ENCODE data around the gene ARMCX1.

DNA sequence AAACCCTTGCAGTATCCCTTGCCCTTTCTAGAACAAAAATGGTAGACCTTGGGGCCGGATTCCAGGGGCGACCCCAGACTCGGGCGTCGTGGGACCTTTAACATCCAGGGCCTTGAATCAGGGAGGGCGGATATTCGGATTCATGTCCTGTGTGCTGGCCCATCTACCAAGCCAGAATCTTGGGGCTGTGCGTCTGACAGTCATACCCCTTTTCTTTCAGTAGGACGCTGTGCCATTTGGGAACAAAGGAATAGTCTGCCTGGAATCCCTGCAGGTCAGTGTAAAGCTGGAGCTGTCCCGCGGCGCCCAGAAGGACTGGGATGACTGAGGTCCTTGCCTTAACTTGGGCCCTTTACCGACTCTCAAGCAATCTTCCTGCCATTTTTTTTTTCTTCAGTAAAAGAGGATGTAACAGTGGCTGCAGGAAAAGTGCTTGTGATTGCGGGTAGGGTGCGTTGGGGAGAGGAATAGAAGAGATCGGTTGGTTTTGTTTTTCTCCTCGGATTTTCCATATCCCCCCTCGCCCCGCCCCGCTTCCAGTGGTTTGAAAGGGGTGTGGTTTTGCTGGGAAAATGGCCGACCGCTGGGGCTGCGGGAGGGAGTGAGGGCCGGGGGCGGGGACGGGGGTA is 518 bp downstream of the ARMCX1 start:
- no peak for TF ChIP-seq EP300 (IDR thresholded peaks at IDR 0.05)
- TF ChIP-seq, protein P1, sequence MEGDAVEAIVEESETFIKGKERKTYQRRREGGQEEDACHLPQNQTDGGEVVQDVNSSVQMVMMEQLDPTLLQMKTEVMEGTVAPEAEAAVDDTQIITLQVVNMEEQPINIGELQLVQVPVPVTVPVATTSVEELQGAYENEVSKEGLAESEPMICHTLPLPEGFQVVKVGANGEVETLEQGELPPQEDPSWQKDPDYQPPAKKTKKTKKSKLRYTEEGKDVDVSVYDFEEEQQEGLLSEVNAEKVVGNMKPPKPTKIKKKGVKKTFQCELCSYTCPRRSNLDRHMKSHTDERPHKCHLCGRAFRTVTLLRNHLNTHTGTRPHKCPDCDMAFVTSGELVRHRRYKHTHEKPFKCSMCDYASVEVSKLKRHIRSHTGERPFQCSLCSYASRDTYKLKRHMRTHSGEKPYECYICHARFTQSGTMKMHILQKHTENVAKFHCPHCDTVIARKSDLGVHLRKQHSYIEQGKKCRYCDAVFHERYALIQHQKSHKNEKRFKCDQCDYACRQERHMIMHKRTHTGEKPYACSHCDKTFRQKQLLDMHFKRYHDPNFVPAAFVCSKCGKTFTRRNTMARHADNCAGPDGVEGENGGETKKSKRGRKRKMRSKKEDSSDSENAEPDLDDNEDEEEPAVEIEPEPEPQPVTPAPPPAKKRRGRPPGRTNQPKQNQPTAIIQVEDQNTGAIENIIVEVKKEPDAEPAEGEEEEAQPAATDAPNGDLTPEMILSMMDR (IDR thresholded peaks at IDR 0.05) = no peak

Measured in tibial nerve (tissue), 4 donors.